Globus pallidus (tissue), 1 donor: ENCODE data around the gene MORF4L2.

Experiments
- DNase-seq: peaks from one replicate; pipeline ENCODE4 v3.0.0-alpha.2; 2015; ENCODE audit warnings: low spot score

The MORF4L2 gene

DNA sequence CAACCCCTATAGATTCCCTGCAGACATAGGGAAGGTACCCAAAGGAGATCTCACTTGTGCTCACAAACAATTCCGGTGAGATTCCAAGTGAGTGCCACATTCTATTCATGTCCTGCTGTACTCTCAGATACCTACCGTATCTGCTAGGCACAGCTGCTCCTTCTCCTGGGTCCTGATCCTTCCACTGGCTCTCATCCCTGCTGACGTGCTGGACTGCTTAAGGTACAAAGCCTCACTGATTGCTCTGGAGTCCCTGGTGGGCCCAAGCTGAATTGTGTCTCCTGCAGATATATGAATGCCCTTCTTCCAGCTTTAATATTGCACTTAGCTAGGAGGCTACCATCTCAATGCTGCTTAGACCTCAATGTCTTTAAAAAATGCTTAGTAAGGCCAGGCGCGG lies 55.4 kb downstream of the MORF4L2 start:
- DNase-seq = no peak

DNA sequence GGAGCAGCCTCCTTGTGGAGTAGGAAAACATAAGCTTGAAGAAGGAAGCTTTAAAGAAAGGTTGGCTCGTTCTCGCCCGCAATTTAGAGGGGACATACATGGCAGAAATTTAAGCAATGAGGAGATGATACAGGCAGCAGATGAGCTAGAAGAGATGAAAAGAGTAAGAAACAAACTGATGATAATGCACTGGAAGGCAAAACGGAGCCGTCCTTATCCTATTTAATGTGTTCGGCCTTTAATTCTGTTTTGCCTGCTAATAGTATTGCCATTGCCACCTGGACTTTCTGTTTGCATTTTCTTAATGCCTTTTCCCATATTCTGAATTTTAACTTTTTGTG lies 56.4 kb downstream of the MORF4L2 start:
- DNase-seq = no peak

- DNase-seq = peak; percentile 75
Observed at GRCh38 chrX:103629318-103630170, 57.0 kb downstream of the MORF4L2 start.

DNA sequence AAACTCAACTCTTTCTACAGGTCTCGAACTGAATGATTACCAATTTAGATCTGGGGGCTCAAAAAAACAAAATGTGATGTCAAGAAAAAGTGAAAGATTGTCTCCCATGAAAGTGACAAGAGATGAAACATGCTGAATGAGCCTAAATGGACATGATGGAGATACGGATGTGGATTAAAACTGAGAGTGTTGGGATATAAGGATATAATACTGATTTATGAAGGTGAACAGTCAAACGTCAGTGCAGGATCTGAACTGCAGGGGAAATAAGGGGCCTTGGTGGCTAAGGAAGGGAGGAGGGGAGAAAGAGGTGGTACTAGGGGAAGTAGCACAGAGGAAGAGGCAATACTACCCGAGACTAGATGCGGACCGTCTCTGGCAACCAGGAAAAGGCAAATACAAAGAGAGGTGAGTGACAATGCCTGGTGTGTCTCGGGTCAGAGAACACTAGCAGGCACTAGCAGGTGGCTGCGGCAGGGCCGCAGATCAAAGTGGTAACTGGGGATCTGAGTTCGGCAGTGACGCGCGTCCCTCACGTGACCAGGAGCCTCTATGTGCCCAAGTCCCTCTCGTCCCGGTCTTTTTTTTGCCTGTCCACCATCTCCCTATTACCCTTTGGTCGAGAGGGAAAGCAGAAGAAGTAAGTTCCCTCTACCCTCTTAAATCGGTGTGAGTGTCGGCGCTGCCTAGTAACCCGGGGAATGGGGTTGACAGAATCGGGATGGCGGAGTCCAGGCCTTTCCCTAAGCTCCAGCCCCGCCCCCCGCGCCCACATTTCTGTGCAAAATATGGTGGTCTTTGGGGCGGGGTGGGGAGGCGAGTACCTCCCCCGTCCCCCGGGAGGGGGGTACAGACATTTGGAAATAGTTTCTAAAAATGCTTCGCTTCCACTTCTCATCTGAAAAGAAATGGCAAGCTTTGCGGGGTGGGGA lies 57.8 kb downstream of the MORF4L2 start, which contains the start of gene TCEAL1:
TCEAL1 (plus strand) TSS at position 590 of the 932 bp plus-strand sequence. CDS start 942 bp downstream, outside the sequence.
- peak; percentile 78 for DNase-seq

- no peak for DNase-seq
Observed at GRCh38 chrX:103626855-103627254, 59.6 kb downstream of the MORF4L2 start.
